Peyer's patch (tissue), 4 donors: Measurements from ENCODE around the gene GALNT2.

Experiments used
- POLR2A ChIP-seq, 2 donors: fragments of 450-650 bp; IDR thresholded peaks; one replicate each; pipeline ENCODE4 v1.5.1; 2017; ENCODE audit warnings: antibody characterized with exemption in 2 of 2, mild to moderate bottlenecking in 2 of 2, moderate library complexity in 2 of 2
- TF ChIP-seq, protein P1 (sequence below), 6 experiments: fragments of 450-650 bp in 4 of 6; fragments of 200-600 bp in 2 of 6; sonication (generic) in 1 of 6; IDR thresholded peaks; one replicate each; pipeline ENCODE4 v1.5.1; 2017 to 2019; ENCODE audit warnings: antibody characterized with exemption in 6 of 6, mild to moderate bottlenecking in 3 of 6, moderate library complexity in 1 of 6

DNA sequence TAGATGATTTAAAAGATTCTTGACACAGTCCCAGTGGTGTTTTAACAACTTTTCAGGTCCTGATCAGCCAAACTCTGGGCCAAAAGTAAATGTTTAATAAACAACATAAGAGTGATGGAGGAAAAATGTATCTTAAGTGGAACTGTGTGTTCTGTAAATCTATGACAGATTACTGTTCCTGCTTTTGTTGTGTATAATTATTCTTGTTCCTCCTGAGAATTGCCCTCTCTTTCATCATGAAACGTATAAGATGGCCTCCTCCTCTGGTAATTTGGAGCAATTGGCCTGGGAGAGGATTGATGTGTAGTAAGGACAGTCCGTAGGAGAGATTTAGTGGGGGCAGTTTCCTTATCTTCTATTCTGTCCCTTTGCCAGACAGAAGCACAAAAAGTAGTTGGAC, 34.5 kb downstream of the GALNT2 start:
- TF ChIP-seq, protein P1, sequence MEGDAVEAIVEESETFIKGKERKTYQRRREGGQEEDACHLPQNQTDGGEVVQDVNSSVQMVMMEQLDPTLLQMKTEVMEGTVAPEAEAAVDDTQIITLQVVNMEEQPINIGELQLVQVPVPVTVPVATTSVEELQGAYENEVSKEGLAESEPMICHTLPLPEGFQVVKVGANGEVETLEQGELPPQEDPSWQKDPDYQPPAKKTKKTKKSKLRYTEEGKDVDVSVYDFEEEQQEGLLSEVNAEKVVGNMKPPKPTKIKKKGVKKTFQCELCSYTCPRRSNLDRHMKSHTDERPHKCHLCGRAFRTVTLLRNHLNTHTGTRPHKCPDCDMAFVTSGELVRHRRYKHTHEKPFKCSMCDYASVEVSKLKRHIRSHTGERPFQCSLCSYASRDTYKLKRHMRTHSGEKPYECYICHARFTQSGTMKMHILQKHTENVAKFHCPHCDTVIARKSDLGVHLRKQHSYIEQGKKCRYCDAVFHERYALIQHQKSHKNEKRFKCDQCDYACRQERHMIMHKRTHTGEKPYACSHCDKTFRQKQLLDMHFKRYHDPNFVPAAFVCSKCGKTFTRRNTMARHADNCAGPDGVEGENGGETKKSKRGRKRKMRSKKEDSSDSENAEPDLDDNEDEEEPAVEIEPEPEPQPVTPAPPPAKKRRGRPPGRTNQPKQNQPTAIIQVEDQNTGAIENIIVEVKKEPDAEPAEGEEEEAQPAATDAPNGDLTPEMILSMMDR (IDR thresholded peaks at IDR 0.05), result no peak
- TF ChIP-seq POLR2A (IDR thresholded peaks at IDR 0.05), result no peak
